GM21381 (cell line): Measurements from ENCODE around the gene LAMC1.

ENCODE experiments used
- ATAC-seq: cut with Tn5 transposase; IDR thresholded peaks from one replicate; pipeline ENCODE4 v1.9.1; 2021; ENCODE audit warnings: mild to moderate bottlenecking, moderate library complexity; ENCODE audit not compliant: unreplicated experiment

LAMC1 gene

GRCh38 chr1:183180634-183181056, 157.4 kb downstream of the LAMC1 start:
- peak; percentile 74 for ATAC-seq

GRCh38 chr1:183185941-183186490, 162.8 kb downstream of the LAMC1 start, which contains the start of gene LAMC2:
LAMC2 (plus strand) TSS chr1:183186264; CDS start chr1:183186353, 89 bp downstream.
- ATAC-seq = no peak

DNA sequence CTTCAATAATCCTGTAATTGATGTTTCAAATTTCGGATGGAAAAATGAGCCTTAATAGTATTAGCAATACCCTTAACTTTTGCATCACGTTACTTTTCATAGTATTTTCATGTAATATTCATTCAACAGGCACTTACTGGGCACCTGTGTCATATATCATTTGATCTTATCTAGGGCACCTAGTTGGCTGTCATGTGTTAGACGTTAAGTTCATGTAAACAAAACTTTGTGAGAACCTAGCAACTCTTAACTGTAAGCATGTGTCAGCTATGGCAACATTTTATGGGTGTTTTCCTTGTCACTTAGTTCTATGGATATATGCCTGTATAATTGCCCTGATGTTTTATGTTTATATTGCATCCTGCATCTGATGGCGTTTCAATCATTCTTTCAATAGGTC, 163.6 kb downstream of the LAMC1 start:
- no peak for ATAC-seq

GRCh38 chr1:183188240-183188639, 165.0 kb downstream of the LAMC1 start:
- no peak for ATAC-seq

GRCh38 chr1:183191833-183192232, 168.6 kb downstream of the LAMC1 start:
- ATAC-seq = no peak

DNA sequence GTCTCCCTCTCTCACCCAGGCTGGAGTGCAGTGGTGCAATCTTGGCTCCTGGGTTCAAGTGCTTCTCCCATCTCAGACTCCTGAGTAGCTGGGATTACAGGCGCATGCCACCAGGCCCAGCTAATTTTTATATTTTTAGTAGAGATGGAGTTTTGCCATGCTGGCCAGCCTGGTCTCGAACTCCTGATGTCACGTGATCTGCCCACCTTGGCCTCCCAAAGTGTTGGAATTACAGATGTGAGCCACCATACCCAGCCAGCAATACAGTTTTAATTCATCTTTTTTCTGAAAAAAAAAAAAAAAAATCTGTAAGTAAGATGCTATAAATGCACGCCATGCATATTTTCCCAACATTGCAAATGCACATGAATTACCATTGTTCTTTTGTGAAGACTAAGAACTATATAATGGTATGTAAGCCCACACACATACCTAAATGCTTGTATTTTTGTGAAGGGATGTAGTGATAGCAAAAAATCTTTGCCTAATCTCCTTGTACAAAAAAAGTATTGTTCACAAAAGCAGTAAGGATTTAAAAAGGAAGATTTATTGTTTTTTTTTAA, 170.8 kb downstream of the LAMC1 start:
- no peak for ATAC-seq

- ATAC-seq = peak; percentile 97
Observed at GRCh38 chr1:183194527-183195141, 171.4 kb downstream of the LAMC1 start.

DNA sequence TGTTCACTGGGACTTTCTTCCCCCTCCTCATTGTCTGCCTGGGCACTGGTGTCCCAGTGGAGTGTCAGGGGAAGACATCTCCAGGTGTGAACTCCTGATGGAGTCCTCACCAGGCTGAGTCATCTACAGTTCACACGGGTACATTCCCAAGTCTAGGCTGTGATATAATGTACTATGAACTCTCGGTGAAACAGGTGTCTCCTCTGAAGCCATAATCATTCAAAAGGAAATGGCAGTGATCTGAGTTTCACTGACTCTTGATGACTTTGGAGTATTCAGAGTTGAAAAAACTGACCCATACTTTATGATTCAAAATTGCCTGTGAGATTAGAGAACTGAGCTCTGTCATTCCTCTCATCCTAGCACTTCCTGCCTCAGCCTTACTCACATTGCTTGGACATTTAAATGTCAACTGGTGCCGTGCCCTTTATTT, 171.9 kb downstream of the LAMC1 start:
- peak; percentile 54 for ATAC-seq
